GM23338 (cell line): Measurements from ENCODE around the gene DCBLD2. TPM values are rescaled to one million over a fixed set of nuclear protein-coding genes. Genes with fewer than 3 reads are reported as not detected.

Experiments used
- ATAC-seq: fragments of 200-7000 bp; cut with Tn5 transposase; 3 replicates; pipeline ENCODE4 v1.9.1; 2020
- DNase-seq: peaks from one replicate; pipeline ENCODE4 v3.0.0-alpha.2; 2015; ENCODE audit warnings: low spot score
- H2AFZ ChIP-seq: fragments of 200-600 bp; sonication (generic); 2 replicates; pipeline ENCODE4 v1.8.0; 2016; ENCODE audit warnings: antibody characterized with exemption, mild to moderate bottlenecking, moderate library complexity
- H3F3A ChIP-seq: fragments of 200-600 bp; sonication (generic); replicated peaks from 2 replicates; pipeline ENCODE4 v1.8.0; 2017; ENCODE audit warnings: antibody characterized with exemption, mixed run types, low read depth
- H3K27ac ChIP-seq: fragments of 200-600 bp; sonication (generic); 2 replicates; pipeline ENCODE4 v1.6.1; 2016; ENCODE audit warnings: low read depth
- H3K27me3 ChIP-seq: fragments of 200-600 bp; sonication (generic); 2 replicates; pipeline ENCODE4 v1.8.0; 2016; ENCODE audit warnings: mild to moderate bottlenecking, mixed run types, moderate library complexity; ENCODE audit not compliant: insufficient read depth
- H3K36me3 ChIP-seq: fragments of 200-600 bp; sonication (generic); 2 replicates; pipeline ENCODE4 v1.8.0; 2016; ENCODE audit warnings: mild to moderate bottlenecking; ENCODE audit not compliant: insufficient read depth
- H3K4me1 ChIP-seq: fragments of 200-600 bp; sonication (generic); 2 replicates; pipeline ENCODE4 v1.8.0; 2016; ENCODE audit warnings: mild to moderate bottlenecking, moderate library complexity; ENCODE audit not compliant: insufficient read depth
- H3K4me2 ChIP-seq: fragments of 200-600 bp; sonication (generic); 2 replicates; pipeline ENCODE4 v1.7.1; 2017; ENCODE audit warnings: mixed run types
- H3K4me3 ChIP-seq: fragments of 200-600 bp; sonication (generic); 2 replicates; pipeline ENCODE4 v1.6.1; 2016; ENCODE audit warnings: mixed run types
- H3K79me2 ChIP-seq: fragments of 200-600 bp; sonication (generic); replicated peaks from 2 replicates; pipeline ENCODE4 v1.8.0; 2017; ENCODE audit warnings: mild to moderate bottlenecking; ENCODE audit not compliant: insufficient read depth
- H3K9me2 ChIP-seq: fragments of 200-600 bp; sonication (generic); 2 replicates; pipeline ENCODE4 v1.8.0; 2017; ENCODE audit not compliant: insufficient read depth
- H4K20me1 ChIP-seq: fragments of 200-600 bp; sonication (generic); replicated peaks from 2 replicates; pipeline ENCODE4 v1.8.0; 2017; ENCODE audit warnings: mild to moderate bottlenecking; ENCODE audit not compliant: insufficient read depth
- H3K27ac Mint-ChIP-seq: 2 replicates; pipeline ENCODE4 v1.8.0; 2020; ENCODE audit warnings: inconsistent platforms, mild to moderate bottlenecking, moderate library complexity, mixed read lengths
- H3K27me3 Mint-ChIP-seq: 3 replicates; pipeline ENCODE4 v1.8.0; 2022; ENCODE audit warnings: low read depth, mild to moderate bottlenecking, moderate library complexity, mixed read lengths, inconsistent platforms; ENCODE audit not compliant: insufficient read depth, poor library complexity
- H3K36me3 Mint-ChIP-seq: 3 replicates; pipeline ENCODE4 v1.8.0; 2021; ENCODE audit warnings: low read depth, mild to moderate bottlenecking, inconsistent platforms, moderate library complexity, mixed read lengths
- H3K4me1 Mint-ChIP-seq: 3 replicates; pipeline ENCODE4 v1.8.0; 2020; ENCODE audit warnings: mild to moderate bottlenecking, inconsistent platforms, mixed read lengths
- H3K4me3 Mint-ChIP-seq: 3 replicates; pipeline ENCODE4 v1.8.0; 2021; ENCODE audit warnings: moderate library complexity, mild to moderate bottlenecking, inconsistent platforms, mixed read lengths
- H3K9me3 Mint-ChIP-seq: 3 replicates; pipeline ENCODE4 v1.8.0; 2020; ENCODE audit warnings: moderate library complexity, mild to moderate bottlenecking, inconsistent platforms, mixed read lengths
- CREB1 ChIP-seq: fragments of 250-450 bp; sonication (Bioruptor Pico); IDR thresholded peaks from 2 replicates; pipeline ENCODE4 v1.5.0; 2020; ENCODE audit warnings: low read depth, mild to moderate bottlenecking, moderate library complexity
- CTCF ChIP-seq, 2 experiments: fragments of 200-600 bp in 1 of 2; sonication (generic) in 1 of 2; conservative IDR thresholded peaks; 2 replicates each; pipeline versions ENCODE4 v1.5.1 to v1.6.1; 2016 to 2017; ENCODE audit warnings: antibody characterized with exemption in 2 of 2, low read depth in 2 of 2, mild to moderate bottlenecking in 2 of 2, moderate library complexity in 1 of 2
- ETS1 ChIP-seq: IDR thresholded peaks from 2 replicates; pipeline ENCODE4 v1.6.1; 2016; ENCODE audit warnings: antibody characterized with exemption
- EZH2 ChIP-seq: fragments of 200-600 bp; sonication (generic); IDR thresholded peaks from one replicate; pipeline ENCODE4 v1.8.0; 2017; ENCODE audit warnings: antibody characterized with exemption, mild to moderate bottlenecking, low read depth; ENCODE audit not compliant: unreplicated experiment
- EZH2phosphoT487 ChIP-seq: fragments of 200-600 bp; sonication (generic); IDR thresholded peaks from one replicate; pipeline ENCODE4 v1.8.1; 2018; ENCODE audit warnings: antibody characterized with exemption; ENCODE audit not compliant: unreplicated experiment
- JUNB ChIP-seq: IDR thresholded peaks from one replicate; pipeline ENCODE4 v1.6.1; 2016; ENCODE audit warnings: antibody characterized with exemption; ENCODE audit not compliant: unreplicated experiment
- NANOG ChIP-seq: IDR thresholded peaks from 2 replicates; pipeline ENCODE4 v1.6.1; 2016; ENCODE audit warnings: antibody characterized with exemption, borderline replicate concordance
- POLR2AphosphoS5 ChIP-seq: IDR thresholded peaks from 2 replicates; pipeline ENCODE4 v1.6.1; 2016; ENCODE audit warnings: antibody characterized with exemption, low read depth
- REST ChIP-seq: IDR thresholded peaks from one replicate; pipeline ENCODE4 v1.6.1; 2018; ENCODE audit warnings: antibody characterized with exemption; ENCODE audit not compliant: unreplicated experiment
- STAT1 ChIP-seq: IDR thresholded peaks from one replicate; pipeline ENCODE4 v1.6.1; 2016; ENCODE audit warnings: antibody characterized with exemption; ENCODE audit not compliant: unreplicated experiment
- ZNF114 ChIP-seq: fragments of 250-450 bp; sonication (Bioruptor Pico); IDR thresholded peaks from 2 replicates; pipeline ENCODE4 v1.5.0; 2020; ENCODE audit warnings: mild to moderate bottlenecking, moderate library complexity
- ZNF331 ChIP-seq: fragments of 250-450 bp; sonication (Bioruptor Pico); IDR thresholded peaks from 2 replicates; pipeline ENCODE4 v1.5.0; 2020; ENCODE audit warnings: low read depth, mild to moderate bottlenecking, moderate library complexity
- ZNF462 ChIP-seq: fragments of 250-450 bp; sonication (Bioruptor Pico); IDR thresholded peaks from 2 replicates; pipeline ENCODE4 v1.5.0; 2020; ENCODE audit warnings: mild to moderate bottlenecking, moderate library complexity
- polyA plus RNA-seq: library from polyadenylated mRNA; unstranded; fragments of >200 nt; fragmentation: Nextera tagmentation; extraction: Ambion mirVana; gene quantifications from 2 replicates; pipeline ENCODE4 v1.2.1, GENCODE V29; 2016
- total RNA-seq: library from RNA; depleted of rRNA; stranded (reverse); fragments of >200 nt; shearing (Covaris generic); gene quantifications from 2 replicates; pipeline ENCODE4 v1.2.3, GENCODE V29; 2014

DCBLD2 gene
- total and polyA plus RNA-seq, 2 experiments from 2014 or later: 25.9 to 69.7 TPM

- Mint-ChIP-seq H3K4me1 (no peaks in the 10 kb centered on the region; the same call in 2 of the 3 replicates), H3K36me3 (peaks cover 35% of the 10 kb centered on the region), H3K4me3 (no peak overlapping the region), H3K9me3 (peaks cover 14% of the 10 kb centered on the region), H3K27ac (no peak overlapping the region), H3K27me3 (peaks cover 4% of the 10 kb centered on the region)
- H3K27me3 ChIP-seq: no peaks in the 10 kb centered on the region
- peaks cover 10% of the 10 kb centered on the region; the same call in 1 of the 2 replicates for H3K36me3 ChIP-seq
- no peak for TF ChIP-seq JUNB
- no peak for TF ChIP-seq ZNF331
- no peak for TF ChIP-seq ZNF462 (CRISPR knock-in tag)
- no peak for TF ChIP-seq CREB1 (CRISPR knock-in tag)
- no peak for TF ChIP-seq CTCF (conservative IDR thresholded peaks at IDR 0.05; ENCODE audit: low read depth in 2 of 2)
- no peak for TF ChIP-seq ZNF114 (CRISPR knock-in tag)
- TF ChIP-seq POLR2AphosphoS5: no peak
- TF ChIP-seq REST: no peak
- no peak for TF ChIP-seq STAT1
- TF ChIP-seq ETS1: no peak
- no peak for TF ChIP-seq EZH2
- no peak for TF ChIP-seq NANOG
- TF ChIP-seq EZH2phosphoT487: no peak
- no peaks in the 10 kb centered on the region; the same call in 1 of the 2 replicates for H4K20me1 ChIP-seq
- no peaks in the 10 kb centered on the region for H3F3A ChIP-seq
- H3K27ac ChIP-seq: no peak overlapping the region
- DNase-seq (no peak), ATAC-seq (no peak)
- H3K4me2 ChIP-seq: no peak overlapping the region
- no peaks in the 10 kb centered on the region for H3K9me2 ChIP-seq
- no peak overlapping the region for H3K4me3 ChIP-seq
- no peaks in the 10 kb centered on the region for H3K4me1 ChIP-seq
- H3K79me2 ChIP-seq: peaks cover 3% of the 10 kb centered on the region; the same call in 1 of the 2 replicates
- H2AFZ ChIP-seq: no peak overlapping the region
Measured at GRCh38 chr3:98843266-98843959, 58.1 kb downstream of the DCBLD2 start.
